Sciatic nerve (tissue), 2 donors: Measurements from ENCODE around the gene LYZ. TPM values are rescaled to one million over a fixed set of nuclear protein-coding genes. Genes with fewer than 3 reads are reported as not detected.

Source experiments
- ATAC-seq: fragments of 200-7000 bp; cut with Tn5 transposase; one replicate; pipeline ENCODE4 v1.9.1; 2020; ENCODE audit warnings: mild to moderate bottlenecking, moderate library complexity
- DNase-seq: peaks from one replicate; pipeline ENCODE4 v3.0.0-alpha.2; 2020; ENCODE audit warnings: low spot score
- intact Hi-C: fragments of 100-400 bp; cut with DNase I; formaldehyde crosslinking; loops from one replicate; pipeline ENCODE4 v1.14.2; 2022
- total RNA-seq: library from RNA; stranded (reverse); fragmentation: NEBNext Ultra II Directional; extraction: Animal tissue kit (Norgen Biotek cat#: 25700); gene quantifications from one replicate; pipeline ENCODE4 v1.2.1, GENCODE V29; 2021
- donor health status: DM: no; HTN: no; CAD: no.
- donor health status: DM: no; HTN: no; CAD: no.

Gene LYZ
- total RNA-seq, 1 donor from 2014 or later, result 112 TPM

DNA sequence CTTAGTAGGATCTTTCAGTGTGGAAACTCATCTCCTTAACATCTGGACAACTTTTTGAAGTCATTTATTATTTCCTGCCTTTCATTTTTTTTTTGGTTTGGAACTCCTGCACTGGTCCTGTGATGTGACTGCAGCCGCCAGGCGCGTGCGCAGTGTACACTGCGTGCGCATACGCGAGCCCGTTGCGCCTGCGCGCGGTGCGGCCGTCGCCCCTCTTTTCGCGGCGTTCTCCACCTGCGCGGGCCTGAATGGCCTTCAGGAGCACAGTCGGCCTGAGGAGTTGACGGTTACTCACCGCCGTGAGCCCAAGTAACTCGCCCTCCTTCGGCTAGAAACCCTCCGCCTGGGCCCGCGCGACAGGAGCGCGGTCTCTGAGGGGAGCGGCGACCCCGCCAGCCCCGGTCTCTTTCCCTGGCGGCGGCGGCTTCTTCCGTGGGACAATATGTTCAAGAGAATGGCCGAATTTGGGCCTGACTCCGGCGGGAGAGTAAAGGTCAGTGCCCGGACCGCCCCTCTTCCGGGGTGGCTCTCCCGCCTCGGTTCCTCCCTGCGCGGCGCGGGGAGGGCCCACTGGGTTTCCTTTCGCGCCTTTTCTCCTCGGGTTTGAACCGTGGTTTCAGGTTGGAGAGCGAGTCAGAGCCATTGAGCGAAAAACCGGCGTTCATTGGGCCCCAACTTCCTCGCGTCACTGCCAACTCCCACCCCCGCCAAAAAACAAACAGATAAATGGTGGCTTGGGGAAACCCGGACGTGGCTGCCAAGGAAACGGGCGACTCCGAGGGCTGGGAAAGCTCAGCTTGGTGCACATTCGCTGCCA, 11.6 kb downstream of the LYZ start, which contains the start of gene YEATS4:
Gene YEATS4, plus strand, starts transcription at position 213 of the 817 bp plus-strand sequence. Its CDS starts 230 bp downstream, at position 443.
- DNase-seq (peak; percentile 87), ATAC-seq (peak; percentile 99)
- intact Hi-C loops, result no loop called here

DNA sequence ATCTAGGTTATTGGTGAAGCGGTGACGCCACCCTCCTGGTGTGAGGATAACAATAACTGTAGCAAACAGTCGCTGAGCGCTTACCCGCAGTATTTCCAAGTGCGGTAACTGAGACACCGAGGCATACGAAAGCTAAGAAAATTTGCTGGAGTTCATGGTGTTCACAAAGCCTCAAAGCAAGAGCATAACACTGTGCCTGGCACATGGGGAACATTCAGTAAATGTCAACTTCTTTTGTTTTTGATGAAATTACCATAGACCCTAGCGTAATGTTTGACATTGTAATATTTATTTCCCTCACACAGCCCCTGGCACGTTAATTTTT, 12.1 kb downstream of the LYZ start:
- no peak for ATAC-seq
- DNase-seq, result no peak
- intact Hi-C loops, result no loop called here

DNA sequence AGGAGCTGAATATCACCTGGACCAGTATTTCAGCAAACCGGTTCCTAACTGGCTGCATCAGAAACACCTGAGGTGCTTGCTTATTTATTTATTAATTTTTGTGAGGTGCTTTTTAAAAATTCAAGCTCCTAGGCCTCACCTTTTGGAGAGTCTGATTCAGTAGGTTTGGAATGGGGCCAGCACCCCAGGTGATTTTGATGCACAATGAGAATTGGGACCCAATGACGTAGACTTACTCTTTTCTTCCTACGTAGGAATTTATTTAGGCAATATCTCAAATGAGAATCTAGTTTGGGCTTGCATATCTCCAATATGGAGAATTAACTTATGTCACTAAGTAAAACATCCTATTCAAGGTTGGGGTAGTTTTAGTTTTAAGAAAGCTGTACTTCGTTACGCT, 18.6 kb downstream of the LYZ start:
- ATAC-seq (no peak), DNase-seq (no peak)
- intact Hi-C loops, result no loop called here

DNA sequence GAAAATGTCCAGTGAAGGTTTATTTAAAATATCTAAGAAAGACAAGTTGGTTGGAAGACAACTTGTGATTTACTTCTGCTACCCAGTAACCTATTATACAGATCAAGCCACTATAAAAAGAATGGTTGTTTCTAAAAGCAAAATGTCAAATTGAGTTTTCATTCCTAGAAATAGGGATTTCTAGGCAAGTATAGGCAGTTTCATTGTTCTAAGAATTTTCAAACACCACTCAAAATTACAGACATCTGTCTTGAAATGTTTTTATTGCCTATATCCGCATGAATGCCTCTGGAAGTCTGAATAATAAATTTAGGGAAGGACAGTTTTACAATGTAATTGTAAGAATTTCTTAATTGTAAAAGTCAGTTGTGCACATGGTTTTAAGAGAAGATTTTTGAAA, 20.0 kb downstream of the LYZ start:
- DNase-seq (no peak), ATAC-seq (no peak)
- intact Hi-C loops, result no loop called here

DNA sequence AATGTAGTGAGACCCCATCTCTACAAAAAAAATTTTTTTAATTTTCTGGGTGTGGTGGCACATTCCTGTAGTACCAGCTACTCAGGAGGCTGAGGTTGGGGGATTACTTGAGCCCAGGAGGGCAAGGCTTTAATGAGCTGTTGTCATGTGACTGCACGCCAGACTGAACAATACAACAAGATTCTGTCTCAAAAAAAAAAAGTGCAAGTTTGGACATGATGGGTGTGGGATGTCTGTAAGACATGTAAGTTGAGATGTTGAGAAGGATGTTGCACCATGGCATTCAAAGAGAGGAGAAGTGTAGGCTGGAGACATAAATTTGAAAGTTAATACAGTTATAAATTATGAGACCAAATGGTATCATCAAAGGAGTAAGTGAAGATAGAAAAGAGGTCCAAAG, 34.9 kb downstream of the LYZ start:
- DNase-seq (no peak), ATAC-seq (no peak)
- intact Hi-C loops, result no loop called here

DNA sequence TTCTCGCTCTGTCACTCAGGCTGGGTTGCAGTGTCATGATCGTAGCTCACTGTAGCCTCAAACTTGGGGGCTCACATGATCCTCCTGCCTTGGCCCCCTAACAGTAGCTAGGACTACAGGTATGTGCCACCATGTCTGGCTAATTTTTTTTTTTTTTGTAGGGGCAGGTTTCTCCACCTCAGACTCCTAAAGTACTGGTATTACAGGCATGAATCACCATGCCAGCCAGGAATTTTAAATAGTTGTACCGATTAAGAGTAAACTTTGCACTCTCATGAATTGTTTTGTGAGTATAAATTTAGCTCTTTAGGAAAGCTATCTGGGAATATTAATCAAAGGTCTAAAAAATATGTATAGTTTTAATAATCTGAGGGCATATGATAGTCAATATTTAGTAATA, 36.9 kb downstream of the LYZ start:
- ATAC-seq (no peak), DNase-seq (no peak)
- intact Hi-C loops, result no loop called here

DNA sequence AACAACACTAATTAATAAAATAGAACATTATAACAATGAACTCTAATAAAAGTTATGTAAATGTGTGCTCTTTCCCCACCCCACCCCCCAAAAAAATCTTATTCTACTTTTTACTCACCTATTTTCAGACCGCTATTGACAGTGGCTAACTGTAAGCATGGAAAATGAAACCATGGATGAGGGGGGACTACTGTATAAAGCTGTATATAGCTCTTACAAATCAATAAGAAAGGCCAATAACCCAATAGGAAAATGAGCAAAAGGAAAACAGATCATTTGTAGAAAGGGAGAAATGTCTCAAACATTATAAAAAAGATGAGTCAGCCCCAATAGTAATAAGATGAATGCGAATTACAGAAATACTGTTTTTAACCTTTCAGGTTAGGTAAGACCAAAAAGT, 38.7 kb downstream of the LYZ start:
- DNase-seq (no peak), ATAC-seq (no peak)
- intact Hi-C loops, result no loop called here

DNA sequence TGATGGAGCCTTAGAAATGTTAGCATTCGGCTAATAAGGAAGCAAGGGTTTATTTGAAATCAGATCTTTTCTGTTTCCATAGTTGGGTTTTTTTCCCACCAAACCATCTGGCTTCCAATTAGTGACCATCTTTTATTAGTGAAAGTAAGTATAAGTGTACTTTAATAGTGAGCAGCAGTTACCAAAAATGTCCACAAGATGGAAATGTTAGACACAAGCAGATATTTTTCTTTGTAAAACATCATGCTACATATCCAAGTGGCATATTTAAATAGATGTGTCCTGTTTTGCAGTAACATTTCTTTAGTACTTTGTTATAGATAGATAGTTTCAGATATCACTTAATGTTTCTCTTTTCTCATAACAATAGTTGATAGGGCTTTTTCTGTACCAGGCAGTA, 40.2 kb downstream of the LYZ start:
- intact Hi-C loops, result no loop called here
- no peak for ATAC-seq
- DNase-seq, result no peak

DNA sequence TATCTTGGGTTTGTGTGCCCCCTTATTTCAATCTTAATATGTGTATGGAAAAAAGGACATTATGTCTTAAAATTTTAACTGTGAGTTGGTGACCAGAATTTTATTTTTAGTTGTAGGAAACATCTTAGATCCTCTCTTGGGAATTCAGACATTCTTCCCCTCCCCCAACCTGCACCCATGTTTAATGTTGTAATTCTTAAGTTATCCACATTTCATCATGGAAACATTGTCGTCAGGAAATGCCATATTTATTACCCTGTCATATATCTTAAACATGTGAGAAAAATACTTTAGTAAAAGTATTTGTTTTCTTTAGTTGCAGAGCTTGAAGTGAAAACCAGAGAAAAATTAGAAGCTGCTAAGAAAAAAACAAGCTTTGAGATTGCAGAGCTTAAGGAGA, 41.6 kb downstream of the LYZ start:
- intact Hi-C loops, result no loop called here
- ATAC-seq (no peak), DNase-seq (no peak)

DNA sequence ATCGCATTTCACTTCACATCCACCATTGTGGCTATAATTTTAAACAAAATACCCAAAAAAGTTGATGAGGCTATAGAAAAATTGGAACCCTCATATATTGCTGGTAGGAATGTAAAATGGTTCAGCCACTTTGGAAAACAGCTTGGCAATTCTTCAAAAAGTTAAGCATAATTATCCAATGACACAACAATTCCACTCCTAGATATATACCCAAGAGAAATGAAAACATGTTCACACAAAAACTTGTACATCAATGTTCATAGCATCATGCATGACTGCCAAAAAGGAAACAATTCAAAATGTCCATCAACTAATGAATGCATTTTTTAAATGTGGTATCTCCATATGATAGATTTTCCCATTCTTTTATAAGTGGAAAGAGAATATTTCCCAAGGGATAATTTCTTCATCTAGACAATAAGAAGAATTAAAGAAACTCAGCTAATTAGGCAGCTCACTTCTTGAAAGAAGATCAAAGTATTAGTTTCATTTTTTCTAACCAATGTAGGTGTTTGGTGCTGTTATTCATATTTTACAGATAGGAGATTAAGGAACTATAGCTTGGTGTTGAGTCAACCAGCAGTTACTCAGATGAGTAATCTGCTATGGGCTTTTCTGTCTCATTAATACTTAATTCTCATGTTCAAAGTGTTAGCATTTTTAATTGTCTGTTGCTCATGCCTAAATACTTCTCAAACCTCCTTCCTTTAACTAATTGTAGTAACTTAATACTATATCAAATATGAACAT, 44.2 kb downstream of the LYZ start:
- DNase-seq (no peak), ATAC-seq (no peak)
- intact Hi-C loops, result no loop called here

DNA sequence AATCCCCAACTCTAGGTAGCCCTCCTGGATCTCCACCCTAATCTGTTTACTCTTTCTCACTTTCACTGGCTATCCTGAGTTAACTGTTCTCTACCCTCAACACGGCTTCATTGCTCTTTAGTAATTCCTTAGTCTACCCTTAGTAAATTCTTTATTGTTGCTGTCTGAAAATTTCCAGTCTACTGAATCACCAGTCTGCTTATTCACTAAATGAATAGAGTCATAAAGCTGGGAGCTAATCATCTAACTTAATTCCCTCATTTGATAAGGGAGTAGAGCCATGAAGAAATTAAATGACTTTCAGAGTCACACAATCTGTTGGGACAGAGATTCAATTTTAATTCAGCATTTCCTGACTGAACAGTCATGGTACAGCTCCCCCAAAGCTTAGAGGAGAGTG, 47.9 kb downstream of the LYZ start:
- ATAC-seq (no peak), DNase-seq (no peak)
- intact Hi-C loops, result no loop called here

DNA sequence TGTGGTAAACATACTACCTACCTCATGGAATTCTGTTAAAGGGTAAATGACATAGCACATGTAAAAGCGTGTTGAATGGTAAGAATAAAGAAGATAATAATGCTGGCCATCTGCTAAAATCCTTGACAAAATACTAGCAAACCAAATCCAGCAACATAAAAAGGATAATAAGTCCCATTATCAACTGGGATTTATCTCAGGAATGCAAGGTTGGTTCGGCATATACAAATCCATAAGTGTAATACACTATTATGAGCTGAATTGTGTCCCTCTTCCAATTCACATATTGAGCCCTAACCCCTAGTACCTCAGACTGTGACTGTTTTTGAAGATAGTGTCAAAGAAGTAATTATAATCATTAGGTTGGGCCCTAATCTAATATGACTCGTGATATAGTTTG, 48.8 kb downstream of the LYZ start:
- DNase-seq, result no peak
- intact Hi-C loops, result no loop called here

DNA sequence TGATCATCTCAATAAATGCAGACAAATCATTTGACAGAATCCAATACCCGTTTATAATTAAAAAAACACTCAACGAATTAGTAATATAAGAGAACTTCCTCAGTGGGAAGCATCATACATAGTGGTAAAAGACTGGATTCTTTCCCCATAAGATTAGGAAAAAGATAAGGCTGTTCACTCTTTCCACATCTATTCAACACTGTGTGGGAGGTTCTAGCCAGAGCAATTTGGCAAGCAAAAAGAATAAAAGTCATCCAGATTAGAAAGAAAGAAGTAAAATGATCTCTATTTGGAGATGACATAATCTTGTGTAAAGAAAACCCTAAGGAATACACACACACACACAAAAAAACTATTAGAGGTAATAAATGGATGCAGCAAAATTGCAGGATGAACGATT, 49.8 kb downstream of the LYZ start:
- DNase-seq, result no peak
- intact Hi-C loops, result no loop called here
- no peak for ATAC-seq

More for the DNA sequence above, 48.8 kb downstream of the LYZ start:
- no peak for ATAC-seq

DNA sequence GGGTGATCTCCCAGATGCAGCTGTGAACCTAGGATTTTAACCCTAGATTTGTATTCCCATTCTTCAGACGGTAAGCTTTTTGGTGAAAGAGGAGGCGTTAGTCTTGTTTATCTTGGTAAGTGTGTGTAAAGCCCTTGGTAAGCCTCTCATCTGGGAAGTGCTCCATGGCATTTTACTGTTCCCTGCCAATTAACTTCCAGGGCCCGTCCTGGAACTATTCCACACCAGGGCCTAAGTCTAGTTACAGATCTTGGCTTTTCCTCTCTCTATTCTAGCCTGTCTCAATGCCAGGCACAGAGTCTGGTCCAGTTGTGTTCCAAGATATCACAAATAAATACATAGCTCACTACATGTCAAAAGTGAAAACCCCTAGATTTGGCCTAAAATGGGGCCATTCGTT, 53.8 kb downstream of the LYZ start:
- no peak for DNase-seq
- ATAC-seq, result peak; percentile 22
- intact Hi-C loops, result no loop called here

Other genes with a start within 250 kb of the LYZ start
- 72.5 TPM for gene CPSF6, start 108.8 kb upstream of the LYZ start, total RNA-seq
- gene YEATS4, start 11.4 kb downstream of the LYZ start, total RNA-seq, result 17.5 TPM
- 58.0 TPM for gene FRS2, start 122.0 kb downstream of the LYZ start, total RNA-seq
- 110 TPM for gene CCT2, start 237.1 kb downstream of the LYZ start, total RNA-seq